ENCODE measurements around the gene RXRG.

- TF ChIP-seq ZFX (IDR thresholded peaks at IDR 0.05) (no peak), REST (IDR thresholded peaks at IDR 0.05; ENCODE audit: low read depth) (no peak), EZH2 (IDR thresholded peaks at IDR 0.05) (no peak), CTCF (IDR thresholded peaks at IDR 0.05 in 2 of 3, conservative IDR thresholded peaks at IDR 0.05 in 1 of 3; ENCODE audit: borderline replicate concordance in 1 of 3, insufficient read depth in 1 of 3, low read depth in 2 of 3, low read length in 2 of 3) (no peak), POLR2A (IDR thresholded peaks at IDR 0.05; ENCODE audit: borderline replicate concordance, extremely low read depth, insufficient read depth, insufficient read length) (no peak), EZH2phosphoT487 (IDR thresholded peaks at IDR 0.05; ENCODE audit: borderline replicate concordance) (no peak), CBX3 (IDR thresholded peaks at IDR 0.05; ENCODE audit: low read depth) (no peak), POLR2AphosphoS5 (IDR thresholded peaks at IDR 0.05; ENCODE audit: low read depth, low read length) (no peak), FOSL1 (IDR thresholded peaks at IDR 0.05; ENCODE audit: low read depth) (no peak)
Observed at GRCh38 chr1:165387961-165388360, 57.0 kb downstream of the RXRG start.

Measured in HCT116 (cell line).